ENCODE measurements around the gene PEX16. TPM values are rescaled to one million over a fixed set of nuclear protein-coding genes. Genes with fewer than 3 reads are reported as not detected.

The PEX16 gene
- 27.5 and 38.1 TPM in 2 replicates for total RNA-seq (2014; rRNA removed; shearing (Covaris generic))

DNA sequence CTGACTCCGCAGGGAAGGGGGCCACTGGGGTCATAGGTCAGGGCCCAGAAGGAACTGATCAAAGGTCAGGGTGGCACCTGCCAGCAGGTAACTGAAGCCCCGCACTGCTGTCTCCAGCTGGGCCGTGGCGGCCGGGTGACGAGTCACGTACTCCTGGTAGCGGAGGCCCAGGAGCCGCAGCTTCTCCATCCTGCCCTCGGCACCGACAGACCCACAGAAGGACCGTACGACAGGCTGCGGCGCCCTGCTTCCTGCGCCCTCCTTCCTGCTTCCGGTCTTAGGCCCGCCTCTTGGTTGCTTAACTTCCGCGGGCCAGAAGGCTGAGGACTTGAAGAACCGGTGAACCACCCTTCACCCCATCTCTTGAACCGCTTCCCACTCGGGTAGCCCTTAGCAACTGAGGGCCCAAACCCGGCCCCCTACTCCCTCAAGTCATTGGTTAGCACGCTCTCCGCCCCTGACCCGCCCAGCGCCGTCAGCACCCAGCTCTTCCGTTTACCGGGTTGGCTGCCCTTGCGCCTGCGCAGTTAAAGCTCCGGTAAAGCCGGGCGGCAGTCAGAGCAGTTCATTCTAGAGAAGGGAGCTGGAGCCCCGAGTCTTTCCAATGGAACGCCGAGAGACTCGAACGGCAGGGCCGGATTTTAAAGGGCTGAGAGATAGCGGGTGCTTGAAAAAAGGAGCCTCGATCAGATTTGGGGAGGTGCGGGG, at the start of gene PEX16:
PEX16 (minus strand) TSS at position 255 of the 708 bp plus-strand sequence; CDS start at position 189, 66 bp downstream.
- peak; percentile 100 for DNase-seq (ENCODE audit: low read depth)

DNA sequence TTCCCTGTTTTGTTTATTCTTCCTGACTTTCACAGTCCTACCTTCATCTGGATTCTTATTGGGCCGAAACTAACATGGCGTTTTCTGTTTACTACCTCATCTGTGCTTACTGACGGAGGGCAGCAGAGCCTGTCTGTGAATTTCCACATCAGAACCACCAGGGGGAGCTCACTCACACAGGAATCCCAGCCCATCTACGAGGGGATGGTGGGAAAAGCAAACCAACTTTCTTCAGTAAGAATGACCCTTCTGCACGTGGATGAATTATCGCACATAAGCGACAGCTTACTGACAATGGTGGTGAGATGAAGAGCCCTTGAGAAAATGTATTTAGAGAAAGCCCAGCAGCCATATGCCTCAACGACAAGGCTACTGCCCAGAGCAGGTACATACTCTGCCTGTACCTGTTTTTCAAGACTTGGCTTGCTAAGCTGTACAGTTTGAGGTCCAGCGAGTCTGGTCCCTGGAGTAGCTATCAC, 47.3 kb upstream of the PEX16 start:
- peak; percentile 68 for DNase-seq (ENCODE audit: low read depth)

DNA sequence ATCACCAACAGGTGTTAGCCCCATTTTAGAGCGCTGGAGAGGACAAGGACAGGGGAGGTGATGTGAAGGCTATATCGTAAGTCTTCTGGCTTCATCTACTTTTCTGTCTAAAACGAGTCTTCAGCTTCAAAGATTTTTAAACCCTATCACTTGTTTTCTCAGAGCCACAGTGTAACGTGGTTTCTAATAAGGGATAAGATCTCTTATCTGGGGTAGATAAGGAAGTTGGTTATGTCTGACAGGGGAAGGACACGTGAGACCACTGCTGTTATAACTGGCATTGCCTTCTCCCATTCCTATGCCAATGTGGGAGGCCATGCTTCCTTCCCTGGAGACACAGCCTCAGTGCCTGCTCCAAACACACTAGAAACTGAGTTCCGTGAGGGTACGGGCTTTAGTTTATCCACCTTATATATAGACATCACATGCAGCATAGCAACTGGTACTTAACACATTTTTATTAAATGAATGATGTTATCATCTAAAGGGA, 44.1 kb upstream of the PEX16 start:
- DNase-seq (ENCODE audit: low read depth): no peak

DNA sequence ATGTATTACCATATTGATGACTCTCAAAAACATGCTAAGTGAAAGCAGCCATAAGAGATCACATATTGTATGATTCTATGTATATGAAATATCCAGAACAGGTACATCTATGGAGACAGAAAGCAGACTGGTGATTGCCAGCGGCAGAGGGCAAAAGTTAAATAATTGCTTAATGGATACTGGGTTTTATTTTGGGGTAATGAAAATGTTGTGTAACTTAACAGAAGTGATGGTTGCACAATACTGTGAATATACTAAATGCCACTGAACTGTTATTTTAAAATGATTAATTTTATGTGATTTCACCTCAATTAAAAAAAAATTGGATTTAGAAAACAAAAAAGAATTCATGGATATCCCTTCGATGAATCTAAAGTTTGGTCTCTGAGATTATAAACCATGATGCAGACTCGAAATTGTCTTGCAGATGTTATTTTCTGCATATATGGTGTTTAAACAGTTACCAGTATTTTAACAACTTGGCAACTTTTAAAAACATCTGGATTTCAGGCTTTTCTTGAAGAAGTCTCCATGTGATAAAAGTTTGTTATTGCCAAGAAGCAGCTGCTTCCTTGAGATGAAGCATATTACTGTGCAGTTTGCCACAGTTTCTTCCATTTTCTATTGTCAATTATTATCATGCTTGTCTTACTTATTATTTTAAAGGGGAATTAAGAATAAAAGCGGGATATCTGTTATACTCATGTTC, 42.9 kb upstream of the PEX16 start:
- no peak for DNase-seq (ENCODE audit: low read depth)

DNA sequence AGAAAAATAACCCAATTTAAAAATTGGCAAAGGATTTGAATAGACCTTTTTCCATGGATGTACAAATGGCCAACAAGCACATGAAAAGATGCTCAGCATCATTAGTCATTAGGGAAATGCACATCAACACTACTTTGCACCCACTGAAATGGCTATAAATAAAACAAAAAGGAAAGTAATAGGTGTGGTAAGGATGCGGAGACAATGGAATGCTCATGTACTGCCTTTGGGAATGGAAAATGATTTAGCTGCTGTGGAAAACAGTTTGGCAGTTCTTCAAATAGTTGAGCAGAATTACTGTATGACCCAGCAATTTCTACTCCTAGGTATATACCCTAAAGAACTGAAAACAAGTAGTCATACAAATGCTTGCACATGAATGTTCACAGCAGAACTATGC, 42.2 kb upstream of the PEX16 start:
- DNase-seq (ENCODE audit: low read depth): peak; percentile 27

DNA sequence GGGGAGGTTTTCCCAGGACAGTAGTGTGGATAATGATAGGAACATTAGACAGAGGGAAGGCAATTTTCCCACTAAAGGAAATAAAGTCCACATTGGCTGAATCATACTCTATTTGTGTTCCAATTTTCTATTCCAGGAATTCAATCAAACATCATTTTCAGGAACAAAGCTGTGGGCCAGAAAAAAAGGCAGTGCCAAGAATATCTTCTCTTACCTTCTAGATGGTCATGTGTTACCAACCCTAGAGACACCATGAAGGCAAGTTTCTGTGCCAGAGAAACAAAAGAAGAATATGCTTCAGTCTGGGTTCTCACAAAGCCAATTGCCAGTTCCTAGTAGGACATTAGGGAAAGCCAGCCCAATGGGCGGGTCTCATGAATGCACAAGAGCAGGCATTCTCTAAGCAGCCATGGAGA, 32.3 kb upstream of the PEX16 start:
- DNase-seq (ENCODE audit: low read depth): no peak

DNA sequence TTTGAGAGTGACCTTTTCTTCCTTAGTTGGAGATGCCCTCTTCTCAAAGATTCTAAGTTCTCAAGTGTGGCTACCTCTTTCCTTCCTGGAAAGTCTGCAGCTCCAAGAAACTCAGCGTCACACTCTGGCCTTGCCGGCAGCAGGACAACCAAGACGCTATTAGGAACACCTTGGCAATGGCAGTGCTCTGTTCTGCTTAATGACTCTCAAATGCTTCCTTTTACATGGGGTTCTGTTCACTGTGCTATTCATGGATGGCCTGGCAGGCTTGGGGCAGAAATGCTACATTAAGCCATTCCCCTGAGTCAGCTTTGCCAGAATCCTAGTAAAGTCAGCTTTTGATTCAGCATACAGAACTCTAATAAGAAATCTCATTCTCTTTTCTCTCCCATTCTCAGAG, 30.7 kb upstream of the PEX16 start:
- DNase-seq (ENCODE audit: low read depth): no peak

DNA sequence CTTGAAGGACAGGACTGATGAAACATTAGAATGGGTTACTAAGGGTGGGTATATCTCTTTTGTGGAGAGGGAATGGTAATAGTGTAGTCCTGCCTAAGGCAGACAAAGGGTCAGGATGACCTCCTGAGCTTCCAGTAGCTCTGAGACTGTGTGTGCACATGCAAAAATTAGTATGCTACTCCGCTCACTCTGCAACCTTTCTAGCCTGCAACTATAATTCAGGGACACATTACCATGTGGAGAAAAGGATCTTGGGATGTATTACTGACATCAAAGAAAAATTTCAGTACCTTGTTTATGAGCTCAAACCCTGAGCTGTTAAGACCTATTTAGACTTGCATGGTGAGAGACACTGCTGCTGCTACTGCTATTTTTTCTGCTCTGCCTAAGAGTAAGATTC, 30.2 kb upstream of the PEX16 start:
- DNase-seq (ENCODE audit: low read depth): no peak

DNA sequence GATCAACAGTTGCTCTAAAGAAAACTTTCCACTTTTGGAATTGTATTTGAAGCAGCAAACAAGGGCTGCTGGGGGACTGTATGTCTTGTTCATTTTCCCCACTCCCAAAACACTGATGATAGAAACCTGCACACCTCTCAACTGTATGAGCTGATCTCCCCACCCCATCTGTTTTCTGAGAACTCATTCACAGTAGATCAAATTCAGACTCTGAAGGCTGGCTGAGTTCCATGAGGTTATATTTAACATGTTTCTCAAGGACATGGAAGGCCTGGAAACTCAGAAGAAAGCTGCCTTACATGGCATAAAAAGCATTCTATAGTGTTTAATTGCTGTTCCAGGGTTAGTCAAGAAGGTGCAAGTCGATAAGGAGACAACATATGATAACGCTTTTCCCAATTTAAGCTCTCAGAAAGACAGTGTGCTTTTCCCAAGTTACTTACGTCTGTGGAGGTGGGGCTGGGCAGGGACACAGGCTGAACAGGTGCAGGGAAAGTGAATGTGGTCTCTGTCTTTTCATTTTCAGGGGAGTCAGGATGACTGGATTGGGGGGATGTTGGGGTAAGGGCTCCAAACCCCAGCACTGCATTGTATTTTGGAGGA, 27.8 kb upstream of the PEX16 start:
- no peak for DNase-seq (ENCODE audit: low read depth)

DNA sequence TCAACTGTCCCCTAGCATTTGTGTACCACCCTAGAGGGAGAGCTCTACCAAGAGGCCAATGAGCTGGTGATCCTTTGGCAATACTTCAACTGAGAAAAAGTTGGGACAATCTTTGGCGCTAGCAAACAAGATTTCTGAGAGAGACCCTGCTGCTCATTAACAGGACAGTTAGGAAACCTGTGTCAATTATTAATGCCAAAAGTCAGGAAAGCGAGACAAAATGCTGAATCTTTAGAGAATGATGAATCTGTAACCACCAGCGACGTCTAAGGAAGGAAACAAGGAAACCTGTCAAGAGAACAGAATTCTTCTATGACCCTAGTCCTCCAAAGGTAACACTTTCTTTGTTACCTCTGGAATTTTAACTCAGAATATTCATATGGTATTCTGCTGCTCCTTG, 24.7 kb upstream of the PEX16 start:
- DNase-seq (ENCODE audit: low read depth): no peak

DNA sequence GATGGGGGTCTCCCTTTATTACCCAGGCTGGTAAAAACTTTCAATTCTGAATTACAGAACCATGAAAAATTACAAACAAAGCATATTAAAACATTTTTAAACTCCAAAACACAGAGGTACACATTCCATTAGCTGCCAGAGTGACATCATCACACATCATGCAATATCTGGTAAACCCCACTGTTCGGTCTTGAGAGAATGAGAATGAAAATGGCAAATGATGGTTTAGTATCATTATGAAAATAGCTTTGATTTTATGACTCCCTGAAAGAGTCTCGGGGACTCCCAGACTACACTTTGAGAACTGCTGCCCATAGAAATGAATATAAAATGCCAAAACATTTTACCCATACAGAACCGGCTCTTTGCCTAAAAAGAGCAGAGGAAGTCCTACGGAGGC, 23.6 kb upstream of the PEX16 start:
- DNase-seq (ENCODE audit: low read depth): no peak

DNA sequence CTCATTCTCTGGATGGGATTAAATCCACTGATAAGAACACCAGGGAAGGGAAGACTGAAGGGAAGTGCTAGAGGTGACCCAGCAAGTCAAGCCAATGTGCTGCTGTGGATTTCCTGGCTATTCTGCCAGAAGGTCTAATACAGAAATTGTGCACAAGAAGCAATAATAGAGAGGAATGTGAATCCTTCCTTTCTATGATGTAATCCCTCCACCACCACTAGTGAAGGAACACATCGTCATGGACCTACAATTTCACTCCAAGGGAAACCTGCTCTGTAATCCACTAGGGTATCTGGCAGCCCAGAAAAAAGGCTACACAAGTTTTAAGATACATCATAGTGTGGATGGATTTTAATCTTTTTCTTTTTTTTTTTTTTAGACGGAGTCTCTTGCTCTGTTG, 22.2 kb upstream of the PEX16 start:
- DNase-seq (ENCODE audit: low read depth): no peak

DNA sequence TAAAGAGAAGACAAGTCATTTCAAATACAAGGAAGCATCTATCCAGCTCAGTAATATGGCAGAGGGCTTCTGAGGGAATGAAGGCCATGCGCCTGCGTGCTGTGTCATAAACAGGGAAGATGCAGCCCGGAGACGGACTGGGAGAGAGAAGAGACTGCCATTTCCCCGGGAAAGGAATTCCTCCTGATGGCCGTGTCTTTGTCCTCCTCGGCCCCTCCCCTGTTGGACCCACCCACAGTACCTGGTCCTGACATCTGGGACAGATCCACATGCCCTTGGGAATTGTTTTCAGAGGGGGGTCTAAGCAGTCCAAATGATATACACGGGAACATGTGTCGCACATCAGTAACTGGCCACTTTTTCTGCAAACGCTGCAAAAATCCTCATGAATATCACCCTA, 20.2 kb upstream of the PEX16 start:
- DNase-seq (ENCODE audit: low read depth): no peak

DNA sequence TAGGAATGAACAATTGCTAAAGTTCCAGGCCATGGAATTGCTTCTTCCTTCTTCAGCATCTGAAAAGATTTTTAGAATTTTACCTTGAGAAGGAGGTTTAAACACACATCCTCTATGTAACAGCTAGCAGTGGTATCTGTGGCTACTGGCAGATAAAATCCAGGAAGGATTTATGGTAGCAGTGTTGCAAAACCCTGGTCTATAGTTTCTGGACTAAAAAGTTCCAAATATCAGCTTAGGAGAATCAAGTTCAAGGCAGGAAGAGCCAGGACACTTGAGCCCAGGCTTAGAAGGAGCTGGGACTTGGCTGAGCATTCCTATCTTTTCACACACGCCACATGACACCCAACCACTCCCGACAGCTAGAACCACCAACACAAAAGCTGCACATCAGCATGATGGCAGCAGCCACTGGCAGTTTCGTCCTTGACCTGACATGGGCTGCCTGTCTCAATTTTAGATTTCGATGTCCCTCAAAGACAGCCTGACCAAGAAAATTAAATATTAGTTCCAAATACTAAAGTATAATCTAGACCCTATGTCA, 18.9 kb upstream of the PEX16 start:
- DNase-seq (ENCODE audit: low read depth): no peak

DNA sequence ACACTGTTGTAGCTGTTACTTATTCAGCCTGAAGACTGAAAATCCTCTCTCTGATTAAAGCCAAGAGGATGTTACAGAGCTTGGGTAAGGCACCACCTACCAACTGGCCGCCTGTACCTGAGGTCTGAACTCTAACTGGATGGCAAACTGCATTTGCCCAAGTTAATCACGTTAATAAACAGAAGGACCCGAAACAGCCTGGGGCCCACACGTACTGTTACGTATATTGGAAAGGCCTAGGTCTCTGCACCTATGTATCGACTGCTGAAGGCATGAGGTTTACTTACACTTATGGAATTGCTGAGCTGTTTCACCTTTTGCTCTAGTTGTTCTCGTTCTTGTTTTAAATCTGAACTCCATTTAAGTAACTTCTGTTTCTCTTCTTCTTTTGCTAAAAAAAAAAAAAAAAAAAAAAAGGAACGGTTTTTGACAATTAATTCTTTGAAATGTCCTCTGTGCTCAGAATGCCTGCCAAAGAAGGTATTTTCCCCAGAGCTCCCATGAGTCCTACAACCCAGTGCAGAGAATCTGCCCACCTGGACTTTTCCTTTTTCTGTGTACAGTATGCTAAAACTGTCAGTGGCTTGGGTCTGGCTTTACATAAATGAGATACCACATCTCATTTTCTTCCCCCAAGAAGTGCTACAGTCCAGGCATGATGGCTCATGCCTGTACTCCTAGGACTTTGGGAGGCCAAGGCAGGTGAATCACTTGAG, 17.8 kb upstream of the PEX16 start:
- no peak for DNase-seq (ENCODE audit: low read depth)

DNA sequence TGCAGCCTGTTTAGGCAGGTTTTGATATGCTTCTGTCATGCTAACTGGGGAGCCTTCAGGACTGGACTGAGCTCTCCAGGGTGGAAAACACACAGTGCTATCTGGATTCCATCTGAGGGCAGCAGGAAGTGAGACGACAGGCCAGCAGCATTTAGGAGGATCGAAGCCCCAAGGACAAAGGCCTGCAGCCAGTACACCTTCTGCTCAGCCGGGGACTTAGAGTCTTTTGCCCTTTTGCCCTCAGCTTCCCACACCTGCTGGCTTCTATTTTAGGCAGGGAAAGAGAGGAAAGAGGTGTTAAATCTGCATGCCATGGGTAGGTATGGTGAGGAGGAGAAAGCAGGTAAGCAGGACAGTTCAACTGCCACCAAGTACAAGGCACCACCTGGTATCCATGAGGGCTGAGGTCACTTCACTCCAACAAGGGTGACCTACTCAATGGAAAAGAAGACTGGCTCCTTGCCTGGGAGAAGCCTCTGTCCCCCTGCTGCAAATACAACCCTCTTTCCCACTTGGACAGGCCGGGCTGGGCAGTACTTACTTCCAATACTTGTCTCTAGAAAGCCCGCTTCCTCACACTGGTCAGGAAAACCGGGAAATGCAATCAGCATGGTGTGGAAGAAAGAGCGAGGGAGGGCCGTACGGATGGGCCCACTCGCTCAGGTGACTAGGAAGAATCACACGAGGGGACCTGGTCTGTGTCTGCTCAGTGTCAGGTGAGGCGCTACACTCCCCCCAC, 17.1 kb upstream of the PEX16 start:
- DNase-seq (ENCODE audit: low read depth): no peak

DNA sequence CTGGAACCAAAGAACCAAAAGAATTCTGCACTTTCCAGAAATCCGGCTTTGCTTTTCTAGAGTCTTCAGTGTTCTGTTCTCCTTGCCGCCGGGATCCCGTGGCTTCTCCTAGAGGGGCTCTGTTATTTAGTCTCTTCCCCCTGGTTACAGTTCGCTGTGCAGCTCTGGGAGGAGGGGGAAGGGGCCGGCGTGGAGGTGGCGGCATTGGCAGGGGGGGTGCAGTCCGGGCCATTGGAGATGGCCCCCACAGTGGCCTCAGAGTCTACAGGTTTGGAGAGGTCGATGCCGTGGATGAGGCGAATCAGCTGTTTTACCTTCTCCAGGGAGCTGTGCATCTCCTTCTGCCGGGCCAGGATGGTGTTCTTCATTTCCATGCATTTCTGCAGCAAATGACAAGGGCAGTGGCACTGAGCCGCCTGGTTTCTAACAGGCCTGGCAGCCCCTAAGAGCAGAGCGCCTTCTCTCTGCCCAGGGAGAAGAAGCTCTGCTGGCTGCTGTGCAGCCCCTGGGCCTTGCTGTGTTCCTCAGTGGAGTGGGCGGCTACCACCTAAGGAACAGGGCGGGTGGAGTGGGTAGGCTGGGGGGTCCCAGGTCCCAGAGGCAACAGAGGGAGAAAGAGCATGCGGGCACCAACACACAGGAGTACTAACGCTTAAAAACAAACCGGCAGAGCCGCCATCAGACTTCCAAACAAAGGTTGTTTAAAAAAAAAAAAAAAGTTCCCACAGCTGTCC, 16.3 kb upstream of the PEX16 start:
- no peak for DNase-seq (ENCODE audit: low read depth)

DNA sequence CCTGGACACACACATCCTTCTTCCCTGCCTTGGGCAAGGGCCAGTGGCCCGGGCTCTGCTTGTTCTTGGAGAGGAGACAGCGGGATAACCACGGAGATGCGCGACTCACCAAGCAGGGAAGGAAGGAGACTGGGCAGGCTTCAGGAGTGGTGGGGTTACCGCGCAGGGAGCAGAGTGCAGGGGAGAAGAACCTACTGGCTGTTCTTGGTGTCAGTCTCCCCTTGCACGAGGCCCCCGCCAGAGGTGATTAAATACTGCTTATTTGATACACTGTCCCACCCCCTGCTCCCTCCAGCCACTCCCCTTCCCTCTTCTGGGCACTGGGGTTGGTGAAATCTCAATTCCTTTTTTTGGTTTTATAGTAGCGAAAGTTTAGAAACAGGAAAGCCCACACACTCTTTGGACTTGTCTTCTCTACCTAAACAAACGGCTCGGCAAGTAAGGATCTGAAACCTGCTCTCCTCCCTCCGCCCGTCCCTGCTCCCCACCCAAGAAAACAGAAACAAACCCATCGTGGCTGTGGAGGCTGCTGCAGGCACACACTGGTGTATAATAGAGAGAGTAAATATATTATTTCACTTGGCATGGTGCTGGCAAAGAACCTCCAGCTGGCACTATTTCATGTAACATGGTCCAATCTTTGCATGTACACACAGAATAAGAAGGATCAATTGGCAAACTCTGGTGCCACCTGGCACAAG, 15.6 kb upstream of the PEX16 start:
- DNase-seq (ENCODE audit: low read depth): peak; percentile 66

DNA sequence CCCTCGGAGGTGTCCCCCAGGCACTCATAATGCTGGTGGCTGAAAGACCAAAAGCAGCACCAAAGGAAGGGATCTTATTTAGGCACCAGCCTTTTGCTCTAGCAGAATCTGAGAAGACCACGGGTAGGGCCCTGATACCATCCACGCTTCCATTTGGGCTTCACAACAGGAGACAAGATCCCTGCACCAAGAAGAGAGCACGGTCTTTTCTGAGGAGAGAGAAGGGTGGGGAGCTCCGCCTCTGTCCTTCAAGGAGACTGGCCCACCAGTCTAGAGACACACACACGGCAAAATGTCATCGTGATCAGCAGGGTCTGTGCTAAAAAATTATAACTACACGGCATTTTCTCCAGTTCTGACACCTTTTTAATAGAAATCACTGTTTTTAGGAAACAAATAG, 14.5 kb upstream of the PEX16 start:
- no peak for DNase-seq (ENCODE audit: low read depth)

DNA sequence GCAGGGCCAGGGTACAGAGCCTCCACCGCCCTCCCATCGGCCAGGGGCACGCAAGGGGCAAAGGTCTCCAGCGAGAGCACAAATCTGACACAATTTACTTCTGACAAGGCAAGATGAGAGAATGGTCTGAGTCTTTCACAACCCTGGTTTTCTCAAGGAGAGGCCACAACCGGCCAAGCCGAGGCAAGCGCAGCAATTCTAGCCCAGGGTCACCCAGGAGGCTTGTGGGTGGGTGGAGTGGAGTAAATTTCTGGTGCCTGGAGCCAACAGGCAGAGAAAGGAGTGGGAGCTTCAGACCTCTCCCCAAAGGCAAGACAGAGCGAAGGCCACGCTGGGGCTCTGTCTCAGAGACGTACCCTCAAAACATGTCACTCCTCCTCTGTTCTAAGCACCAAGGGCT, 14.1 kb upstream of the PEX16 start:
- no peak for DNase-seq (ENCODE audit: low read depth)

Measured in M059J (cell line).